GM18867 (cell line): ENCODE data around the gene SLC66A1.
"Not testable (repeated sequence)": the region's sequence is repeated elsewhere in the genome, so short reads cannot be mapped to it uniquely, and the experiment has no call there.

Experiments
- ATAC-seq: cut with Tn5 transposase; IDR thresholded peaks from one replicate; pipeline ENCODE4 v1.9.1; 2021; ENCODE audit warnings: mild to moderate bottlenecking, moderate library complexity; ENCODE audit not compliant: unreplicated experiment

The SLC66A1 gene

GRCh38 chr1:19304081-19304480, 8.0 kb upstream of the SLC66A1 start:
- not testable (repeated sequence) for ATAC-seq

DNA sequence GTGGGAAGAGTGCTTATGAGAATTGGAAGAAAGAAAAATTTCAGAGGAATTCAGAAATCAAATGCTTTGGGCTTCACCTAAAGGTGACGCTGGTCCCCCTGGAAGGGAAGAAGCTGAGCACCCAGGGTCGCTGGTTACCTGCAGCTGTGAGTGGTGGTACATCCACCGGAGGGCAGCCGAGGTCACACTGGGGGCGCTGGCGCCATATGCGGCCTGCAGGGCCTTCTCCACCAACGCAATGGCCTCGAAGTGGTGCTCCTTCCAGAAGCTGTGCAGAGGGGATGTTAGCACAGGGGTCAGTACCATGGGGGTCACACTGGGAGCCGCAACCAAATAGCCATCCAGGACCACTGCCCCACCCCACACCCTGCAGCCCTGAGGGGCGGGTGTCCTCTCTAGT, 6.2 kb upstream of the SLC66A1 start:
- ATAC-seq, result no peak

- ATAC-seq, result no peak
These were observed 5.2 kb upstream of the SLC66A1 start for GRCh38 chr1:19306941-19307340.

- ATAC-seq, result no peak
These were observed 4.2 kb upstream of the SLC66A1 start for GRCh38 chr1:19307794-19308508.

GRCh38 chr1:19308509-19308907, 3.6 kb upstream of the SLC66A1 start:
- ATAC-seq, result no peak

- no peak for ATAC-seq
These were observed 2.9 kb upstream of the SLC66A1 start for GRCh38 chr1:19309123-19309813.

DNA sequence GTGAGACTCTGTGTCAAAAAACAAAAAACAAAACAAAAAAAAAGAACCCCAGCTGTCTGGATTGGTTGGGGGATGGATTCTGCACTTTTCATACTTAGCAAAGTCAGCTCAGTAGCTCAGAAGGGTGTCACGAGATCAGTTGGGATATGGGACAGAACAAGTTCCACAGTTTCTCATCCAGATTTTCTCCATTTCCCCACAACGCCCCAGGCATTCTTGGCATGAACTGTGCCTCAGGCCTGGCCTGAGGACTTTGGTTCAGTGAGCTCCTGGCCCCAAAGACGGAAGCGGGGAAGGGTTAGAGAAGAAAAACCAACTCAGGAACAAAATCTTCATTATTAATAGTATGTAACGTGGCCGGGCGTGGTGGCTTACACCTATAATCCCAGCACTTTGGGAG, 2.1 kb upstream of the SLC66A1 start:
- no peak for ATAC-seq

DNA sequence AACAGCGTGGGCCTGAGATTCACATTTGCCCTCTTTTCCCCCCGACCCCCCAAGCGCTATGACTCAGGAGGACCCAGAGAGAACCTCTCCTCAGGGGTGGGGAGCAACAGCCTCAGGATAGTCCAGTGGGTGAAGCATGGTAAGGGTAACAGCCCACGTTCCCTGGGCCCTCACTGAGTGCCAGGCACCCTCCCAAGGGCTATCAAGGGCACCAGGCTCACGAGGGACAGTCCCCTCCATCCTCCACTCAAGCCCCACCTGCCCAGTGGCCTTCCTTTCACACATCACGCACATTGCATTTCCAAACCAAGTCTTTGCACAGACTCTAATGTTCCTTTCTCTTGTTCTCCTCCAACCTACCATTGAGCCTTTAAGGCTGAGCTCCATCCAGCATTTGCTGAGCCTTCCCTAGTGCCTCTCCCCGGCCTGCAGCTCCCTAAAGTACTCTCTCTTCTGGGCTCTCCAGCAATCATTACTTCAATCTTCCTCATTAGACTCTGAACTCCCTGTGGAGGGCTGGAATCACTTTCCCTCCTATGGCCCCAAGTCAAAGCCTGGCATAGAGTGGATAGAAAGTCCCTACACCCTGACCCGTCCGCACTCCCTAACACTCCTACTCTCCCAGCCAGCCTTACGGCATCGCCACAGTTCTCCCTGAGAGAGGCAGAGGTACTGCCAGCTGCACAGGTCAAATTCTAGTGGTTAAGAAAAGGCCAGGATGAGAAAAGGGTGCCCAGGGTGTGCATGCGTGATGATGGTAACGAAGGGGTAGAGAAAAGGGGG, 1.2 kb upstream of the SLC66A1 start:
- ATAC-seq, result no peak

DNA sequence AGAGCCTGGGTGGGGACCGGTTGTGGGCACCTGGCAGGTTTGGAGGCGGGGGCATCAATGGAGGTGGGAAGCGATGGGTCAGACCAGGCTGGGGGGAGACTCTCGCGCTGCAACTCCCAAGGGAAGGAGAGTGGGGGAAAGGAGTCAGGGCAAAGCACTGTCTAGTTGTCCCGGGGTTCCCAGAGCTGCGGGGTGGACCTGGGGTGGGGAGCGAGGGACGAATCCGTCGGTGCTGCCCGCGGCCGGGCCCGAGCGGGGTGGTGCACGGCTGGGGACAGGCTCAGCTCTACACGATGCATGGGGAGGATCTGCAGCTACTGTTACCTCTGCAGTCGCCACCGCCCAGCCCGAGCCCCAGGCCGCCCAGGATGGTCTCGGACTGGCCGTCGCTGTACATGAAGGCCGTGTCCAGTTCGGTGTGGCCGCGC, 609 bp upstream of the SLC66A1 start:
- peak; percentile 4 for ATAC-seq

GRCh38 chr1:19312782-19313635, 883 bp downstream of the SLC66A1 start:
- ATAC-seq, result no peak

DNA sequence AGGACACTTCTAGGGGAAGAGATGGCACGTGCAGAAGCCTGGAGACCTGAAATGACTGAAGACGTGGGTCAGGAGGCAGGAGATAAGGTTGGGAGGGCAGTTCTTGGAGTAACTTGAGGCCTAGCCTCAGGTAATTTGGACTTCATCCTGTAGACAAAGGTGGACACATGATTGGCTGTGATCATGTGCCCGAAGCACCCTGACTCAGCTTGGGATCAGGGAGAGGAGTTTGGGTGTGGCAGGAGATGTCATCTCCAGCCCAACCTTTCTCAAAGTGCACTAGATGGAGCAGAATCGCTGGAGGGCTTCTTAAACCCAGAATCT, 1.5 kb downstream of the SLC66A1 start:
- ATAC-seq, result no peak

- no peak for ATAC-seq
These were observed 2.1 kb downstream of the SLC66A1 start for GRCh38 chr1:19313961-19314882.

GRCh38 chr1:19315378-19316198, 3.5 kb downstream of the SLC66A1 start:
- peak; percentile 33 for ATAC-seq

DNA sequence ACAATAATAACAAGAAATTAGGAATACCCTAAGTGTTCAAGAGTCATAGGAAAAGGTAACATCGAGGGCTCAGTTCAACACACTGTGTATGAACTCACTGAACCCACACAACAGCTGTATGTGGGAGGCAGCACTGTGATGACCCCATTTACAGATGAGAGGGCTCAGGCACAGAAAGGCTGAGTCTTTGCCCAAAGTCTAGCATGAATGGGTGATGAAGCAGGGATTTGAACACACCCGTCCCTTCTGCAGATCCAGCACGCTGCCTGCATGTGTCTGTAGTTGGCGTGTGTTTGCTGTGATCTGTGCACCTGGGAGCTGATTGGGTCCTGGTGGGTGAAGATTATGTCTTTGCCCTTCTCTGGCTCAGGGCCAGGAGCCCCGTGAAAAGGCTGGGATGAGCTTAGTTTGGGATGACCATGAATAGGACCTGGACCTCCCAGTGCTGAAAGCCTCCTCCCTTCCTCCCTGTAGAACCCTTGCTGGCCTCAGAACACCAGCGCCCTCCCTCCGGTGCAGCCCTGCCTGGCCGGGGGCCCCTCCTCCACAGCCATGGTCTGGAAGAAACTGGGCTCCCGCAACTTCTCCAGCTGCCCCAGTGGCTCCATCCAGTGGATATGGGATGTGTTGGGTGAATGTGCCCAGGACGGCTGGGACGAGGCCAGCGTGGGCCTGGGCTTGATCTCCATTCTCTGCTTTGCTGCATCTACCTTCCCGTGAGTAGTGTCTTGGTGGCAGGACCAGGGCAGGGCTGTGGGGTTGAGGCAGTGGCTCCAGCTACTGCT, 5.2 kb downstream of the SLC66A1 start:
- no peak for ATAC-seq

DNA sequence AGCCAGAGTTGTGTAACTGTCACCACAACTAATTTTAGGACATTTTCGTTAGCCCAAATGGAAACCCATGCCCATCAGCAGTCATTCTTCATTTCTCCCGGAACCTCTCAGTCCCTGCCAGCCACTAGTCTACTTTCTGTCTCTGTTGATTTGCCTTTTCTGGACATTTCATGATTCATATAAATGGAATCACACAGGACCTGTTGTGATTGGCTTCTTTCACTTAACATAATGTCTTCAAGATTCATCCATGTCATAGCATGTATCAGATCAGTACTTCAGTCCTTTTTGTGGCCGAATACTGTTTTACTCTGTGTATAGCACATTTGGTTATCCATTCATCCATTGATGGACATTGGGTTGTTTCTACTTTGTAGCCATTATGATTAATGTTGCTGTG, 7.1 kb downstream of the SLC66A1 start:
- ATAC-seq, result no peak

DNA sequence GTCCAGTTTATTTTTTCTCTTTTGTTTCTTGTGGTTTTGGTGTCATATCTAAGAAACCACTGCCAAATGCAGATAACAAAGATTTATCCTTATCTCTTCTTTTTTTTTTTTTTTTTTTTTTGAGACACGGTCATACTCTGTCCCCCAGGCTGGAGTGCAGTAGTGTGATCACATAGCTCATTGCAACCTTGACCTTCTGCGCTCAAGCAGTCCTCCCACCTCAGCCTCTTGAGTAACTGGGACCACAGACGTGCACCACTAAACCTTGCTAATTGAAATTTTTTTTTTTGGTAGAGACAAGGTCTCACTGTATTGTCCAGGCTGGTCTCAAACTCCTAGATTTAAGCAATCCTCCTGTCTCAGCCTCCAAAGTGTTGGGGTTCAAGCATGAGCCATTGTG, 8.9 kb downstream of the SLC66A1 start:
- ATAC-seq, result no peak

GRCh38 chr1:19322481-19322880, 10.4 kb downstream of the SLC66A1 start:
- ATAC-seq, result no peak

DNA sequence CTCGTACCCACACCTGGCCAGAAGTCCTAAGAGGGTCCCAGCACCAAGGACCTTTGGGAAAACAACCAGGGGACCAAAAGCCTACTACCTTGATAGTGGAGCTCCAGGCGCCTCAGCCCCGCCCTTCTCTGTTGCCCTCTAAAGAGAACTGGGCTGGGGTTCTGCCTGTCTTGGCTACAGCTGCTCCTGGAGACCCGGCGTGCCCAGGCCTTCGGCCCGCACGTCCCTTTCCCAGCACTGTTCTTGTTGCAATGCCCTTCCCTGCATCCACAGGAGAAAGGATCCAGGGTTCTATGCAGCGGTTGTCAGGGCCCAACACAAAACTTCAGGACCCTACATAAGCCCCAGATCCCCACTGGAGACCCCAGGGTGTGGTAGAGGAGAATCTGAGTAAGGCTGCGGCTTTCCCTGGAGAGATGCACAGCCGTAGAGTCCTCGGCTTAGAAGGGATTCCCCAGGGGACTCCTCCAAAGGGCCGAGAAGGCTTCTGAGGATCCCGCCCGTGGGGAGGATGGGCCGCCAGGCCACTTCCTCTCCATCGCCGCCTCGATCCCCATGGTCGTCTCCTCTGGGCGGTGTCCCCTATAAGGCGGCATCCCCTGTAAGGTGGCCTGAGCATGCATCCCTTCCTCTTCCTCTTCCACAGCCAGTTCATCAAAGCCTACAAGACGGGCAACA, 12.0 kb downstream of the SLC66A1 start:
- no peak for ATAC-seq
